ENCODE results near the gene FAM50B.
"Not testable (repeated sequence)": the region's sequence is repeated elsewhere in the genome, so short reads cannot be mapped to it uniquely, and the experiment has no call there.

FAM50B gene

GRCh38 chr6:3850451-3851203 is 1.5 kb downstream of the FAM50B start:
- no peak for DNase-seq

- DNase-seq: no peak
Observed at GRCh38 chr6:3851839-3852238, 2.7 kb downstream of the FAM50B start.

GRCh38 chr6:3852391-3852790 is 3.2 kb downstream of the FAM50B start:
- DNase-seq: no peak

GRCh38 chr6:3855866-3856265 is 6.7 kb downstream of the FAM50B start:
- no peak for DNase-seq

GRCh38 chr6:3856576-3856975 is 7.4 kb downstream of the FAM50B start:
- DNase-seq: no peak

- DNase-seq: no peak
Observed at GRCh38 chr6:3857468-3858456, 8.6 kb downstream of the FAM50B start.

- DNase-seq: no peak
Observed at GRCh38 chr6:3859878-3860552, 10.8 kb downstream of the FAM50B start.

- DNase-seq: no peak
Observed at GRCh38 chr6:3861424-3861823, 12.3 kb downstream of the FAM50B start.

- DNase-seq: no peak
Observed at GRCh38 chr6:3862038-3862437, 12.9 kb downstream of the FAM50B start.

- not testable (repeated sequence) for DNase-seq
Observed at GRCh38 chr6:3863322-3863721, 14.1 kb downstream of the FAM50B start.

GRCh38 chr6:3865463-3865862 is 16.3 kb downstream of the FAM50B start:
- no peak for DNase-seq

GRCh38 chr6:3867641-3868502 is 18.7 kb downstream of the FAM50B start:
- no peak for DNase-seq

- no peak for DNase-seq
Observed at GRCh38 chr6:3868544-3868943, 19.4 kb downstream of the FAM50B start.

- DNase-seq: no peak
Observed at GRCh38 chr6:3869284-3869631, 20.1 kb downstream of the FAM50B start.

GRCh38 chr6:3869632-3870527 is 20.7 kb downstream of the FAM50B start:
- no peak for DNase-seq

GRCh38 chr6:3870528-3870925 is 21.4 kb downstream of the FAM50B start:
- DNase-seq: no peak

- DNase-seq: no peak
Observed at GRCh38 chr6:3871515-3871914, 22.3 kb downstream of the FAM50B start.

- no peak for DNase-seq
Observed at GRCh38 chr6:3871939-3872338, 22.8 kb downstream of the FAM50B start.

- DNase-seq: no peak
Observed at GRCh38 chr6:3872370-3872854, 23.2 kb downstream of the FAM50B start.

- no peak for DNase-seq
Observed at GRCh38 chr6:3873051-3873450, 23.9 kb downstream of the FAM50B start.

GRCh38 chr6:3874069-3874468 is 24.9 kb downstream of the FAM50B start:
- DNase-seq: no peak
